Activated naive CD8-positive, alpha-beta T cell treated with anti-CD3 and anti-CD28 coated beads for 36 hours (primary cell): ENCODE data around the gene KCNQ1. TPM values are rescaled to one million over a fixed set of nuclear protein-coding genes. Genes with fewer than 3 reads are reported as not detected.

Experiments used
- DNase-seq: peaks from one replicate; pipeline ENCODE4 v3.0.0; 2021
- H3K27ac Mint-ChIP-seq: one replicate; pipeline ENCODE4 v1.8.0; 2022; ENCODE audit warnings: mild to moderate bottlenecking, moderate library complexity, mixed read lengths
- H3K27me3 Mint-ChIP-seq: one replicate; pipeline ENCODE4 v1.8.0; 2022; ENCODE audit warnings: mild to moderate bottlenecking, mixed read lengths
- H3K36me3 Mint-ChIP-seq: one replicate; pipeline ENCODE4 v1.8.0; 2021; ENCODE audit warnings: mild to moderate bottlenecking, mixed read lengths
- H3K4me1 Mint-ChIP-seq: one replicate; pipeline ENCODE4 v1.8.0; 2021; ENCODE audit warnings: mixed read lengths
- H3K4me3 Mint-ChIP-seq: one replicate; pipeline ENCODE4 v1.8.0; 2022; ENCODE audit warnings: mild to moderate bottlenecking, moderate library complexity, mixed read lengths
- H3K9me3 Mint-ChIP-seq: one replicate; pipeline ENCODE4 v1.8.0; 2022; ENCODE audit warnings: mixed read lengths
- total RNA-seq, 2 experiments: library from RNA; stranded (reverse); gene quantifications; one replicate each; pipeline ENCODE4 v1.2.3, GENCODE V29; 2021

The KCNQ1 gene
- total RNA-seq, 2 experiments from 2014 or later, result 6.7 to 9.6 TPM

DNA sequence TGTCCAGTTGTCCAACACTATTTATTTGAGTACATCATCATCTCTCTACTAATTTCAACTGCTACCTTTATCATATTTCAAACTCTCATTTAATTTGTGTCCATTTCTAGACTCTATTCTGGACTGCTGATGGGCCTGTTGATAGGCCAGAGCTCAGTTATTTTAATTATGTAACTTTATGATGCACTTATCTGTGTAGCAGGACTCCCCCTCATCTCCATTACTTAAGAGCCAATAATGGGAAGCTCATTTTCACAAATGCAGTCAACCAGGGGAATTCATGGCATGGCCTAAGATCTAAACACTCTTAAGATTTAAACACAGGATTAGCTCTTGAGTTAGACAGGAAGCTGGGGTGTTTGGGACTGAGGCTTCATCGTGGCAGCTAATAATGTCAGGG is 233.6 kb downstream of the KCNQ1 start:
- no peaks in the 10 kb centered on the region for H3K36me3 Mint-ChIP-seq
- no peak overlapping the region for H3K27ac Mint-ChIP-seq
- no peaks in the 10 kb centered on the region for H3K27me3 Mint-ChIP-seq
- H3K4me1 Mint-ChIP-seq, result peaks cover 3% of the 10 kb centered on the region
- DNase-seq, result no peak
- no peaks in the 10 kb centered on the region for H3K9me3 Mint-ChIP-seq
- H3K4me3 Mint-ChIP-seq, result no peak overlapping the region

DNA sequence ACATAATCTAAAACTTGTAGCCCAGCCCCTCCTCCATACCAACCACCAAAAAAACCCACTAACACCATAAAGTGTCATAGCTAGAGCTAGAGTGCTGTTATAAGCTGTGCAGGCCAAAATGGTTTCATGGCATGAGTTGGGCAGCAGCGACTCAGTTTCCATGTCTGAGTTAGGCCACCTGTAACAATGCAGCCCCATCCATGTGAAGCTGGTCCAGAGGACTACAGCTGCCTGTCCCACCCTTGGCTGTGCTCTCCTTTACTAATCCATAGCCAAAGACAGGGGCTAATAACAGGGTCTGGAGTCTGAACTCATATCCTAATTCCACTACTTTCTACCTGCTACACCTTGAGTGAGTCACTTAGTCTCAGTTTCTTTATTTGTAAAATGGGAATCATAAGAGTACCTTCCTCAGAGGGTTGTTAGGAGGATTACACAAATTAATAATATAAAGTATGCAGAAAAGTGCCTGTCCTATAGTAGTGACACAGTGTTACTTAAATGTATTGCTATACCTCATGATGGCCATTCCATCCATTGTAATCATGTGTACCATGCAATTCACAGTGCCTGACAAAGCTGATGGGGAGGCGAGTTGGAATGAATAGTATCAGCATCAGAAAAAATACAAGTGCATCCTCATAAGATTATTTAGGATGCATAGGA is 234.3 kb downstream of the KCNQ1 start:
- DNase-seq, result no peak
- Mint-ChIP-seq H3K36me3 (no peaks in the 10 kb centered on the region), H3K4me1 (peaks cover 3% of the 10 kb centered on the region), H3K4me3 (no peak overlapping the region), H3K9me3 (no peaks in the 10 kb centered on the region), H3K27ac (no peak overlapping the region), H3K27me3 (no peaks in the 10 kb centered on the region)

- H3K4me3 Mint-ChIP-seq, result no peak overlapping the region
- H3K27ac Mint-ChIP-seq, result no peak overlapping the region
- no peaks in the 10 kb centered on the region for H3K27me3 Mint-ChIP-seq
- no peak for DNase-seq
- no peaks in the 10 kb centered on the region for H3K9me3 Mint-ChIP-seq
- peaks cover 3% of the 10 kb centered on the region for H3K4me1 Mint-ChIP-seq
- H3K36me3 Mint-ChIP-seq, result no peaks in the 10 kb centered on the region
These were observed 236.8 kb downstream of the KCNQ1 start for GRCh38 chr11:2681408-2682145.

GRCh38 chr11:2683806-2684205 is 239.0 kb downstream of the KCNQ1 start:
- Mint-ChIP-seq H3K27ac (no peak overlapping the region), H3K36me3 (no peaks in the 10 kb centered on the region), H3K4me3 (no peak overlapping the region), H3K4me1 (peaks cover under 1% of the 10 kb centered on the region), H3K9me3 (no peaks in the 10 kb centered on the region), H3K27me3 (no peaks in the 10 kb centered on the region)
- no peak for DNase-seq

- H3K4me3 Mint-ChIP-seq, result no peak overlapping the region
- DNase-seq, result no peak
- H3K27me3 Mint-ChIP-seq, result no peaks in the 10 kb centered on the region
These were observed 239.8 kb downstream of the KCNQ1 start for GRCh38 chr11:2684581-2684980.

GRCh38 chr11:2685051-2685450 is 240.2 kb downstream of the KCNQ1 start:
- no peaks in the 10 kb centered on the region for H3K36me3 Mint-ChIP-seq
- H3K27me3 Mint-ChIP-seq, result no peaks in the 10 kb centered on the region
- H3K4me3 Mint-ChIP-seq, result no peak overlapping the region
- no peaks in the 10 kb centered on the region for H3K9me3 Mint-ChIP-seq
- no peaks in the 10 kb centered on the region for H3K4me1 Mint-ChIP-seq
- no peak overlapping the region for H3K27ac Mint-ChIP-seq
- no peak for DNase-seq

More at GRCh38 chr11:2684581-2684980, 239.8 kb downstream of the KCNQ1 start:
- H3K4me1 Mint-ChIP-seq, result no peaks in the 10 kb centered on the region
- H3K36me3 Mint-ChIP-seq, result no peaks in the 10 kb centered on the region
- H3K27ac Mint-ChIP-seq, result no peak overlapping the region
- no peaks in the 10 kb centered on the region for H3K9me3 Mint-ChIP-seq

GRCh38 chr11:2685566-2686359 is 241.0 kb downstream of the KCNQ1 start:
- Mint-ChIP-seq H3K27me3 (no peaks in the 10 kb centered on the region), H3K4me1 (no peaks in the 10 kb centered on the region), H3K27ac (no peak overlapping the region), H3K36me3 (no peaks in the 10 kb centered on the region), H3K4me3 (no peak overlapping the region), H3K9me3 (no peaks in the 10 kb centered on the region)
- DNase-seq, result no peak

- Mint-ChIP-seq H3K9me3 (no peaks in the 10 kb centered on the region), H3K27me3 (no peaks in the 10 kb centered on the region), H3K4me1 (no peaks in the 10 kb centered on the region), H3K4me3 (no peak overlapping the region), H3K36me3 (no peaks in the 10 kb centered on the region), H3K27ac (no peak overlapping the region)
- no peak for DNase-seq
These were observed 241.8 kb downstream of the KCNQ1 start for GRCh38 chr11:2686360-2687222.

DNA sequence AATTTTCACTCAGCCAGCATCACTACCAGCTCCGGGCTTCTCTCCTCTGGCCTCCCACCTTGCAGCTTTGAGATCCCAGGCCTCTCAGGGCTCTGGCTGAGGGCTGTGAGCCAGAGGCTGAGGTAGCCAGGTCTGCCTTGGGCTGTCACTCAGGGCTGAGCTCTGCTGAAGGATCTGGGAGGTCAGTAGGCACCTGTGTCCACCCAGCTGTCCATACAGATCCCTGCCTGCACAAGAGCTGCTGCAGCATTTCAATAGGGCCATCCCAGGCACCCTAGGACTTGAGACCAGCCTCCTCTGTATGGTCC is 242.4 kb downstream of the KCNQ1 start:
- no peaks in the 10 kb centered on the region for H3K9me3 Mint-ChIP-seq
- H3K27me3 Mint-ChIP-seq, result no peaks in the 10 kb centered on the region

DNA sequence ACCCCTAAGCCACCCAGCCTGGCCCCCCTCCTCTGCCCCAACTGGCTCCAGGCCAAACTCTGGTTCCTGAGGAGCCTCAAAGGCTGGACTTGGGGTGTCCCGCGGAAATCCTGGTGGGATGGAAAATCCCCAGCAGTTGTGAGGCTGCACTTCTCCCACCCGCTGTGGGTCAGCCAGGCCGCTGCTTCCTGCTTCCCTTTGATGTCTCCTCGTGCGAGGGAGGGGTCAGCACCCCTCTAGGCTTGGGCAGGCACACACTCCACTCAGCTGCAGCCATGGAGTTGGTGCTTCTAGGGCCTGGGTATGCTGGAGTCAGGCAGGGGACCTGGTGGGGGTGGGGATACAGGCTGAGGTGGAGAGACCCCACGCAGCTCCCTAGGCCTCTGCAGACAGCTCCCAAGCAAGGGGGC is 243.0 kb downstream of the KCNQ1 start:
- Mint-ChIP-seq H3K4me3 (no peak overlapping the region), H3K9me3 (no peaks in the 10 kb centered on the region), H3K27ac (no peak overlapping the region), H3K4me1 (no peaks in the 10 kb centered on the region), H3K27me3 (no peaks in the 10 kb centered on the region), H3K36me3 (no peaks in the 10 kb centered on the region)
- DNase-seq, result no peak

More for the DNA sequence above, 242.4 kb downstream of the KCNQ1 start:
- H3K36me3 Mint-ChIP-seq, result no peaks in the 10 kb centered on the region
- no peak overlapping the region for H3K27ac Mint-ChIP-seq
- DNase-seq, result no peak
- no peaks in the 10 kb centered on the region for H3K4me1 Mint-ChIP-seq
- no peak overlapping the region for H3K4me3 Mint-ChIP-seq

- Mint-ChIP-seq H3K4me1 (no peaks in the 10 kb centered on the region), H3K27ac (no peak overlapping the region), H3K36me3 (no peaks in the 10 kb centered on the region), H3K27me3 (no peaks in the 10 kb centered on the region), H3K4me3 (no peak overlapping the region), H3K9me3 (no peaks in the 10 kb centered on the region)
- no peak for DNase-seq
These were observed 243.8 kb downstream of the KCNQ1 start for GRCh38 chr11:2688381-2689231.

DNA sequence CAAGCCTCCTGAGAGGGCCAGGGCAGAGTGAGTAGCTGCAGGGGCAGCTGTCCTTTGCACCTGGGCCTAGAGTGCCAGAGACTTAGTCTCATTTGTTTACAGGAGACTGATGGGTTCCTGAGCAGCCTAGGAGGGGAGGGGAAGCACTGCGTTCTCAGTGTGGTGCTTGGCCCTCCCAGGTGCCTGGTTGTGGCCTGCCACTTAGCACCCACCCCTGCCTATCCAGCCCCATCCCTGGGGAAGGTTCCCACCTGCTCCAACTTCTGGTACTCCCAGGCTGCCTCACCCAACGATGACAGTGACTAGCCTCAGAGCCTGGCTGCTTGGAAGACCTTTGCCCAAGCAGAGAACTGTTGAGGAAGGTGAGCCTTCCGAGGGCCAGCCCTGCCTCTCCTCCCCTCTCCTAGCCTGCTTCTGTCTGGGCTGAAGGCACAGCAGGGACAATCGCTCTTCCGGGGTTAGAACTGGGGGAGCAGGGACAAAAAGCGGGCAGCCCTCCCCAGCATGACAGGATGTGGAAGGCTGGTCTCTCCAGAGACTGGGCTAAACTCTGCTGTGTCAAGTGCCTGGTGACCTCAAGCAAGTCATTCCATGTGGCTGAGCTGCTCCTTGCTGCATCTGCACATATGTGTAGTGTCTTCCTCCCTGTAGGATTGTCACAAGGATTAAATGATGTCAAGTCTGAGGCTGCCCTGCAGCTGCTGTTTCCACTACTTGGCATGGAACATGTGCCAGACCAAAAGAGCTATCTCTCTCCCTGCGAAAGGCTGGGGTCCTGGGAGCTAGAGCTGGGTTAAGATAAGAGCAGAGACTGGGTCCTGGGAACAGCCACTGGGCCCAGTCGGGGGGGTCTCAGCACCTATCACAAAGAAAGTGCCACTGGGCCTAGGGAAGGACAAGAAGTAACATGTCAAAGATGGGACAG is 245.1 kb downstream of the KCNQ1 start:
- Mint-ChIP-seq H3K4me1 (no peaks in the 10 kb centered on the region), H3K36me3 (no peaks in the 10 kb centered on the region), H3K4me3 (no peak overlapping the region), H3K27ac (no peak overlapping the region), H3K9me3 (no peaks in the 10 kb centered on the region), H3K27me3 (no peaks in the 10 kb centered on the region)
- no peak for DNase-seq

- no peak overlapping the region for H3K27ac Mint-ChIP-seq
- no peaks in the 10 kb centered on the region for H3K36me3 Mint-ChIP-seq
- no peak for DNase-seq
- H3K4me3 Mint-ChIP-seq, result no peak overlapping the region
- H3K27me3 Mint-ChIP-seq, result no peaks in the 10 kb centered on the region
- H3K4me1 Mint-ChIP-seq, result no peaks in the 10 kb centered on the region
- no peaks in the 10 kb centered on the region for H3K9me3 Mint-ChIP-seq
These were observed 246.0 kb downstream of the KCNQ1 start for GRCh38 chr11:2690596-2691354.
